ENCODE results near the gene DIP2C. TPM values are rescaled to one million over a fixed set of nuclear protein-coding genes. Genes with fewer than 3 reads are reported as not detected.

Gene DIP2C
- total RNA-seq (ENCODE audit: low replicate concordance), result 10.1 and 12.2 TPM in 2 replicates

DNA sequence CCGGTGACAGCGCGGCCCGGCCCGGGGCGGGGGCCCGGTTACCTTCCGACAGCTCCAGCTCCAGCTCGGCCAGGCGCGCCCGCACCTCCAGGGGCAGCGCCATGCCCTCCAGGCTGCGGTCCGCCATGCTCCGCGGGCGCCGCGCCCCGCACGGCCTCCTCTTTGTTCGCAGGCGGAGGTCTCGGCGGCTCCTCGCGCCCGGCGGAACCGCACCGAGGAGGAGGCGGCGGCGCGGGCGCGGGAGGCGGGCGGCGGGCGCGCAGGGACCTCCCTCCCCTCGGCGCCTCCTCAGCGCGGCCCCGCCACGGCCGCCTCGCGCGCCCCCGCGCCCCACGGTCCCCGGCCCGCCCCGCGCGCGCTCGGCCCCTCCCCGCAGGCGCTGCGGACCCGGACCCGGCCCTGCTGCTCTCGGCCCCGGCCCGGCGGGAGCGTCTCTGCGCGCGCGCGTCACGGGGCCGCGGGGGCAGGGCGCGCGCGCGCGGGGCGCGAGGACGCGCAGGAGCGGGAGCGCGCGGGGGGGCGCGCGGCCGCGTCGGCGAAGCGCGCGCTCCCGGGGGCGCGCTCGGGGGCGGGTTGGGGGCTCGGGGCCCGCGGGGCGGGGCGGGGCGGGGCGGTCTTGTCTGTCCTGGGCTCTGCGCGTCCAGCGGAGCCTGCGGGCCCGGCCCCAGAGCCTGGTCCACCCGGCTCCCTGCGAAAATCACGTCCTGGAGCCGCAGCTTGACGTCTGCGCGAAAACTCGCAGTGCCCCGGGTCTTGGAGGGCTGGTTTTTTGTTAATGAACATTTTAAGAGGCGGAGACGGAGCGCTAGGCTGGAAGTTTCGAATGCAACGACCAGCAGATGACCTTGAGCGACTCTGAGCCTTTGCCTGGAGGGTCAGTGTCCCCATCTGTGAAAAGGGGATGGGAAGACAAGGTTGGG, at the start of gene DIP2C:
DIP2C (minus strand) TSS at position 217 of the 920 bp plus-strand sequence; CDS start at position 127, 90 bp downstream.
- H3K9ac ChIP-seq, result peak within 1 kb of the TSS; percentile 87
- Mint-ChIP-seq H3K36me3 (peaks cover 20% of the 10 kb centered on the region), H3K27me3 (ENCODE audit: insufficient read depth, low read depth) (peaks cover 16% of the 10 kb centered on the region), H3K4me3 (peak within 1 kb of the TSS; percentile 96), H3K27ac (peak within 1 kb of the TSS; percentile 81), H3K4me1 (peaks cover 38% of the 10 kb centered on the region), H3K9me3 (peaks cover 4% of the 10 kb centered on the region)
- TF ChIP-seq CTCF (IDR thresholded peaks at IDR 0.05) (no peak), EZH2 (IDR thresholded peaks at IDR 0.05) (no peak), EZH2phosphoT487 (IDR thresholded peaks at IDR 0.05) (no peak)
- H4K20me1 ChIP-seq (ENCODE audit: low read depth), result peaks cover 29% of the 10 kb centered on the region
- H3K4me3 ChIP-seq, result peak within 1 kb of the TSS; percentile 93
- peak within 1 kb of the TSS; percentile 93 for H2AFZ ChIP-seq (replicated peaks)
- no peak within 1 kb of the TSS for H3K27ac ChIP-seq
- peak within 1 kb of the TSS; percentile 99 for H3K4me2 ChIP-seq
- peaks cover 44% of the 10 kb centered on the region for H3K79me2 ChIP-seq (ENCODE audit: low read depth)
- no peaks in the 10 kb centered on the region for H3K36me3 ChIP-seq
- peak; percentile 94 for DNase-seq (ENCODE audit: low spot score)
- peaks cover 22% of the 10 kb centered on the region for H3K27me3 ChIP-seq
- peaks cover 7% of the 10 kb centered on the region for H3K4me1 ChIP-seq
- peaks cover 12% of the 10 kb centered on the region for H3F3A ChIP-seq (ENCODE audit: low read depth)
- H3K9me3 ChIP-seq (ENCODE audit: low read depth), result no peaks in the 10 kb centered on the region

DNA sequence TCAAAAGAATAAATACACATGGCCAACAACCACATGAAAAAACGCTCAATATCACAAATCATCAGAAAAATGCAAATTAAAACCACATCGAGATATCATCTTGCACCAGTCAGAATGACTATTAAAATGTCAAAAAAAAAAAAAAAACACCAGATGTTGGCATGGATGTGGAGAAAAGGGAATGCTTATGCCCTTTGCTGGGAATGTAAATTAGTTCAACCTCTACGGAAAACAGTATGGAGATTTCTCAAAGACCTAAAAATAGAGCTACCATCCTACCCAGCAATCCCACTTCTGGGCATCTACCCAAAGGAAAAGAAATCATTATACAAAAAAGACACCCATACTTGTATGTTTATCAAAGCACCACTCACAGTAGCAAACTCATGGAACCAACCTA, 45.0 kb upstream of the DIP2C start:
- Histone ChIP-seq H3K4me2 (no peak overlapping the region), H3K36me3 (no peaks in the 10 kb centered on the region), H3K4me3 (no peak overlapping the region), H3F3A (ENCODE audit: low read depth) (no peaks in the 10 kb centered on the region), H3K27me3 (peaks cover 11% of the 10 kb centered on the region), H3K27ac (no peak overlapping the region), H3K79me2 (ENCODE audit: low read depth) (no peaks in the 10 kb centered on the region), H3K9ac (no peak overlapping the region), H4K20me1 (ENCODE audit: low read depth) (no peaks in the 10 kb centered on the region), H3K4me1 (no peaks in the 10 kb centered on the region), H3K9me3 (ENCODE audit: low read depth) (no peaks in the 10 kb centered on the region), H2AFZ (replicated peaks) (no peak overlapping the region)
- no peak overlapping the region for H3K27ac Mint-ChIP-seq
- peaks cover 16% of the 10 kb centered on the region for H3K9me3 Mint-ChIP-seq
- no peaks in the 10 kb centered on the region for H3K36me3 Mint-ChIP-seq
- DNase-seq (ENCODE audit: low spot score), result no peak
- no peak for TF ChIP-seq EZH2 (IDR thresholded peaks at IDR 0.05)
- TF ChIP-seq EZH2phosphoT487 (IDR thresholded peaks at IDR 0.05), result no peak
- no peak for TF ChIP-seq CTCF (IDR thresholded peaks at IDR 0.05)
- peaks cover 4% of the 10 kb centered on the region for H3K27me3 Mint-ChIP-seq (ENCODE audit: insufficient read depth, low read depth)
- no peaks in the 10 kb centered on the region for H3K4me1 Mint-ChIP-seq
- no peak overlapping the region for H3K4me3 Mint-ChIP-seq

GRCh38 chr10:733086-733485, 43.6 kb upstream of the DIP2C start:
- TF ChIP-seq EZH2 (IDR thresholded peaks at IDR 0.05) (no peak), CTCF (IDR thresholded peaks at IDR 0.05) (no peak), EZH2phosphoT487 (IDR thresholded peaks at IDR 0.05) (no peak)
- Histone ChIP-seq H3K36me3 (no peaks in the 10 kb centered on the region), H3K27ac (no peak overlapping the region), H4K20me1 (ENCODE audit: low read depth) (no peaks in the 10 kb centered on the region), H3K9ac (no peak overlapping the region), H3K79me2 (ENCODE audit: low read depth) (no peaks in the 10 kb centered on the region), H3K9me3 (ENCODE audit: low read depth) (no peaks in the 10 kb centered on the region), H3K4me1 (no peaks in the 10 kb centered on the region), H3K27me3 (peaks cover 11% of the 10 kb centered on the region), H3K4me2 (no peak overlapping the region), H2AFZ (replicated peaks) (no peak overlapping the region), H3F3A (ENCODE audit: low read depth) (no peaks in the 10 kb centered on the region), H3K4me3 (no peak overlapping the region)
- DNase-seq (ENCODE audit: low spot score), result no peak
- H3K27me3 Mint-ChIP-seq (ENCODE audit: insufficient read depth, low read depth), result peaks cover 5% of the 10 kb centered on the region
- peaks cover 16% of the 10 kb centered on the region for H3K9me3 Mint-ChIP-seq
- H3K4me1 Mint-ChIP-seq, result no peaks in the 10 kb centered on the region
- no peaks in the 10 kb centered on the region for H3K36me3 Mint-ChIP-seq
- H3K4me3 Mint-ChIP-seq, result no peak overlapping the region
- no peak overlapping the region for H3K27ac Mint-ChIP-seq

All from neural progenitor cell (in vitro differentiated cells).